ENCODE measurements around the gene FEM1A.
A peak's percentile ranks its signal among the peaks of the same experiment; 100 is the strongest.
"Not testable (repeated sequence)": the region's sequence is repeated elsewhere in the genome, so short reads cannot be mapped to it uniquely, and the experiment has no call there.

The FEM1A gene

DNA sequence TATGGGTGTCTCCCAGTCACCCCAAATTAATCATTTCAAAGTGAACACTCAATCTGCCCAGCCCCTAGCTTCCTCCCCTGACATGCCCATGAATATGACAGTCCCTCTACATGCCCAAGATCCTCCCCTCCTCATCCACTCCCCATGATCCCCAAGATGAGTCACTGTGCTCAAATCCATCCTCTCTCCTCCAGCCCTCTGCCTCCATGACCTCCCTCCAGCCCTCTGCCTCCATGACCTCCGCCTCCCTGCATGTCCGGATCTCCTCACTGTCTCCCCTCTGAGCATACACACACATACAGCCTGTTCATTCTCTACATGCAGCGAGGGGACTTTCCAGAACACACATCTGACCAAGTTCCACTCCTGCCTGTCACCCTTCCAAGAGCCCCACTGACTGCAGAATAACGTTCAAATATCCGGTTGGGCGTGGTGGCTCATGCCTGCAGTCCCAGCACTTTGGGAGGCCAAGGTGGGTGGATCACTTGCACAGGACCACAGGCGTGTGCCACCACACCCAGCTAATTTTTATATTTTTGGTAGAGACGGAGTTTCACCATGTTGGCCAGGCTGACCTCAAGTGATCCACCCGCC lies 18.4 kb upstream of the FEM1A start:
- no peak for DNase-seq (ENCODE audit: low spot score)

DNA sequence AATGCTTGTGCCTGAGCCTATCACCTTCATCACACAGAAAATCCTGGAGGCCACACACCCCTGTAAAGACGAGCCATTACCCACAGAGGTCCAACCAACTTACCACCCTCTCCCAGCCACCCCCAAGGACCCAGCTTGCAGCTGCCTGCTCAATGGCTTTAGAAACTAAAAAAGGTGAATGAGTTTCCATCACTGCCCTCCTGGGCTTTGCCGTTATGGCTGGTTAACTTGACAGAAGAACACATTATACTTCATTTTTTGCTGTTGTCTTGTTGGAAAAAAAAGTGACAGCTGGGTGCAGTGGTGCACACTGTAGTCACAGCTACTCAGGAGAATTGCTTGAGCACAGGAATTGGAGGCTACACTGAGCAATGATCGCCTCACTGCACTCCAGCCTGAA lies 17.4 kb upstream of the FEM1A start:
- no peak for DNase-seq (ENCODE audit: low spot score)

DNA sequence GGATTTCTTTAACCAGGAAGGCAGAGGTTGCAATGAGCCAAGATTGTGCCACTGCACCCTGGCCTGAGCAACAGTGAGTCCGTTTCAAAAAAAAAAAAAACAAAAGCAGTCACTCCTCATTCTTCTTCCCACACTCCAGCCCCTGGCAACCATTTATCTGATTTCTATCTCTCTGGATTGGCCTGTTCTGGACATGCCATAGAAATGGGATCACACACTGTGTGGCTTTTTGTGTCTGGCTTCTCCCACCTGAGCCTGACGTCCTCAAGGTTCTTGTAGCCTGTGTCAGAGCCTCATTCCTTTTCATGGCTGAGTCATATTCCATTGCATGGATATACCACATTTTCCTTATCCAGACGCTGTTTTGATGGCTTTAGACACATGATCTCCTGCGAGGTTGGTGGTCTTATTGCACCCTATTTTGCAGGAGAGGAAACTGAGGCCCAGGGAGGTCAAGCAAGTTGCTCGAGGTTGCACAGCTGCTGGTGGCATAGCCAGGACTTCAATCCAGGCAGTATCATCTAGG lies 15.8 kb upstream of the FEM1A start:
- DNase-seq (ENCODE audit: low spot score) = no peak

DNA sequence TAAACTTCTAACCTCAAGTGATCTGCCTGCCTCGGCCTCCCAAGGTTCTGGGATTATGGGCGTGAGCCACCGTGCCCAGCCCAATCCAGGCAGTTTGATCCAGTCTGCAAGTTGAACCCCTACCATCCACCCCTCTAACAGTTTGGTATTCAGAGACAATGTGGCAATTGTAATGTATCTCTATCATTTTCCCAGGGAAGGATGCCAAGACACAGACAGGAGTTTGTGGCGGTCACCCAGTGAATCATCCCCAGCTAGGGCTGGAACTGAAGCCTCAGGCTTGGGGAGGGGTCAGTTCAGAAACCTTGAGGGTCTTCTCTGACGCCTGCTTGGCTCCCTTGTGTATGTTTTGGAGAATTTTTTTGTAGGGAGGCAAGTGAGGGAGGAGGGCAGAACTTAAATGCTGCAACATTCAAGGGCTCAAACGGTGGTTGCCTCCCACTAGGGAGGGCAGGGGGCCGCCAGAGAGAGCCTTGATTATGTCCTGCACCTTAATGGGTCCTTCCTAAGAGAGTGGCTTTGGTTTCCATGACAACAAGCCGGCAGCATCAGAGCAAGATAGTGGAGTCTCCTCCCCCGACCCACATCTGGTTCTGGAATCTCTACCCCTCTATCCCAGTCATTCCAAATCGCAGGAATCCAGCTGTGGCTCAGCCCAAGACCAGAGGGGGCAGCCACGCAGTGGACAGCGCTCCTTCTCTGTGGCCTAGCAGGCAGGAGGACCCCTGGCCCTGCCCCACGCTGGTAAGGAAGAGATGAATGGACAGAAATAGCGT lies 14.9 kb upstream of the FEM1A start:
- DNase-seq (ENCODE audit: low spot score) = no peak

DNA sequence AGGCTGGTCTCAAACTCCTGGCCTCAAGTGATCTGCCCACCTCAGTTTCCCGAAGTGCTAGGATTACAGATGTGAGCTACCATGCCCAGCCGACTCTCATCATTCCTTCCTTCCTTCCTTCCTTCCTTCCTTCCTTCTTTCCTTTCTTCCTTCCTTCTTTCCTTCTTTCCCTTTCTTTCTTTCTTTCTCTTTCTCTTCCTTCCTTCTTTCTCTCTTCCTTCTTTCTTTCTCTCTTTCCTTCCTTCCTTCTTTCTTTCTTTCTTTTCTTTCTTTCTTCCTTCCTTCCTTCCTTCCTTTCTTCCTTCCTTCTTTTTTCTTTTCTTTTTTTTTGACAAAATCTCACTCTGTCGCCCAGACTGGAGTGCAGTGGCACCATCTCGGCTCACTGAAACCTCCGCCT lies 13.4 kb upstream of the FEM1A start:
- not testable (repeated sequence) for DNase-seq (ENCODE audit: low spot score)

DNA sequence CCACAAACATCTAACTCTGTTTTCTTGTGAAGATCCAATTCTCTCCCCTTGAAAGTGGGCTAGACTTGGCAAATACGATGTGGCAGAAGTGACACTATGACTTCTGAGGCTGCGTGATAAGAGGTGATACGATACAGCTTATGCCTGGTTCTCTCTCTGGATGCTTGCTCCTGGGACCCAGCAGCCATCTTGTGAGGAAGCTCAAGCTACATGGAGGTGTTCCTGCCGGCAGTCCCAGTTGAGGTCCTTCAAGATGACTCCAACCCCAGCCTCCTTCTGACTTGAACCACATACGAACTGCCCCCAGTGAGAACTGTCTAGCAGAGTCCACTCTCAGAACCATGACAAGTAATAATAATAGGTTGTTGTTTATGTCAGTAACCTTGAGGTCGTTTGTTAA lies 10.7 kb upstream of the FEM1A start:
- no peak for DNase-seq (ENCODE audit: low spot score)

DNA sequence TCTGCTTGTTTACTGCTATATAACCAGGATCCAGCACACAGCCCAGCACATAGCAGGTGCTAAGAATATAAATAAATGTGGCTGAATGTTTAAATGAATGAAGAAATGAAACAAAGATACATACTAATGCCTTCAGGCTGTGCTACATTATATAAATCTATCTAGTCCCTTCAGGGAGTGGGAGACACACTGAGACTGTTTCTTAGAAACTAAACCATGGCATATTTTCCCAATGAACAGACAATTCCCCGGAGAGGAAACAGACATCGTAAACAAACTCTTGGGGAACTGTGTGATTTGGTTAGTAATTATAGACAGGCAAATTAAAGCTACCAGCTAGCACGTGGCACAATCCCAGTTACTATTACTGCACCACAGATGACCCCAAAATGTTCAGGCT lies 9.7 kb upstream of the FEM1A start:
- no peak for DNase-seq (ENCODE audit: low spot score)

DNA sequence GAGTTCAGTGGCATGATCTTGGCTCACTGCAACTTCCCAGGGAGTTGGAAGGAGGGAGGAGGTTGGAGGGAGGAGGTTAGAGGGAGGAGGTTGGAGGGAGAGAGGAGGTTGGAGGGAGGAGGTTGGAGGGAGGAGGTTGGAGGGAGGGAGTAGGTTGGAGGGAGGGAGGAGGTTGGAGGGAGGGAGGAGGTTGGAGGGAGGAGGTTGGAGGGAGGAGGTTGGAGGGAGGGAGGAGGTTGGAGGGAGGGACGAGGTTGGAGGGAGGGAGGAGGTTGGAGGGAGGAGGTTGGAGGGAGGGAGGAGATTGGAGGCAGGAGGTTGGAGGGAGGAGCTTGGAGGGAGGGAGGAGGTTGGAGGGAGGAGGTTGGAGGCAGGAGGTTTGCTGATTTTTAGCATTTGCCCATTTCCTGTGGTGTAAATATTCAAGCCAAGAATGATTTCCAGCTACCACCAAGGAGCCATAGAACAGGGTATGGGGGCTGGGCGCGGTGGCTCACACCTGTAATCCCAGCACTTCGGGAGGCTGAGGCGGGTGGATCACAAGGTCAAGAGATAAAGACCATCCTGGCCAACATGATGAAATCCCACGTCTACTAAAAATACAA lies 5.0 kb upstream of the FEM1A start:
- not testable (repeated sequence) for DNase-seq (ENCODE audit: low spot score)

DNA sequence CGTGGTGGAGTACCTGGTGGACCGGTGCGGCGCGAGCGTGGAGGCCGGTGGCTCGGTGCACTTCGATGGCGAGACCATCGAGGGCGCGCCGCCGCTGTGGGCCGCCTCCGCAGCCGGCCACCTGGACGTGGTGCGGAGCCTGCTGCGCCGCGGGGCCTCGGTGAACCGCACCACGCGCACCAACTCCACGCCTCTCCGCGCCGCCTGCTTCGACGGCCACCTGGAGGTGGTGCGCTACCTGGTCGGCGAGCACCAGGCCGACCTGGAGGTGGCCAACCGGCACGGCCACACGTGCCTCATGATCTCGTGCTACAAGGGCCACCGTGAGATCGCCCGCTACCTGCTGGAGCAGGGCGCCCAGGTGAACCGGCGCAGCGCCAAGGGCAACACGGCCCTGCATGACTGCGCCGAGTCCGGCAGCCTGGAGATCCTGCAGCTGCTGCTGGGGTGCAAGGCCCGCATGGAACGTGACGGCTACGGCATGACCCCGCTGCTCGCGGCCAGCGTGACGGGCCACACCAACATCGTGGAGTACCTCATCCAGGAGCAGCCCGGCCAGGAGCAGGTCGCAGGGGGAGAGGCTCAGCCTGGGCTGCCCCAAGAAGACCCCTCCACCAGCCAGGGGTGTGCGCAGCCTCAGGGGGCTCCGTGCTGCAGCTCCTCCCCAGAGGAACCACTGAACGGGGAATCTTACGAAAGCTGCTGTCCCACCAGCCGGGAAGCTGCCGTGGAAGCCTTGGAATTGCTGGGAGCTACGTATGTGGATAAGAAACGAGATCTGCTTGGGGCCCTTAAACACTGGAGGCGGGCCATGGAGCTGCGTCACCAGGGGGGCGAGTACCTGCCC lies 708 bp downstream of the FEM1A start:
- DNase-seq (ENCODE audit: low spot score) = not testable (repeated sequence)

DNA sequence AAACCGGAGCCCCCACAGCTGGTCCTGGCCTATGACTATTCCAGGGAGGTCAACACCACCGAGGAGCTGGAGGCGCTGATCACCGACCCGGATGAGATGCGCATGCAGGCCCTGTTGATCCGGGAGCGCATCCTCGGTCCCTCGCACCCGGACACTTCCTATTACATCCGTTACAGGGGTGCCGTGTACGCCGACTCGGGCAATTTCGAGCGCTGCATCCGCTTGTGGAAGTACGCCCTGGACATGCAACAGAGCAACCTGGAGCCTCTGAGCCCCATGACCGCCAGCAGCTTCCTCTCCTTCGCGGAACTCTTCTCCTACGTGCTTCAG lies 1.3 kb downstream of the FEM1A start:
- not testable (repeated sequence) for DNase-seq (ENCODE audit: low spot score)

DNA sequence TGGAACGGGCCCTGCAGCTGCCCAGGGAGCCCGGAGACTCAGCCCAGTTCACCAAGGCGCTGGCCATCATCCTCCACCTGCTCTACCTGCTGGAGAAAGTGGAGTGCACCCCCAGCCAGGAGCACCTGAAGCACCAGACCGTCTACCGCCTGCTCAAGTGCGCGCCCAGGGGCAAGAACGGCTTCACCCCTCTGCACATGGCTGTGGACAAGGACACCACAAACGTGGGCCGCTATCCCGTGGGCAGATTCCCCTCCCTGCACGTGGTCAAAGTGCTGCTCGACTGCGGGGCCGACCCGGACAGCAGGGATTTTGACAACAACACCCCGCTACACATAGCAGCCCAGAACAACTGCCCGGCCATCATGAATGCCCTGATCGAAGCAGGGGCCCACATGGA lies 1.7 kb downstream of the FEM1A start:
- not testable (repeated sequence) for DNase-seq (ENCODE audit: low spot score)

DNA sequence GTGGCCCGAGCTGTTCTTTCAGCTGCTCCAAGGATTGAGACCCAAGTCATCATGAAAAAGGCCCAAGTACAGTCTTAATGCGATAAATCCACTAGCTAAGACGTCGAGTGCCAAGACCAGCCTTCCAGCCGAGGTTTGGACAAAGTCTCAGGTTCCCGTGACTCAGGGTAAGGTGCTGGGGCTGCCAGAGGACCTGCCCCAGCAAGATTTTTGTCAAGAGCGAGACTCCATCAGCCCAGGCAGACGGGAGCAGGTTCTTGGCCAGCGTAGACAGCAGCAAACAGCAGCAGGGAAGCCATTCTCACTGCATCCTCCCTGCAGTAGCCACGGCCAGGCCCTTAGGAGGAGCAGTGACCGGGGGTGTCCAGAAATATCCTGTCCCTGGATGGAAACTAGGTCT lies 3.4 kb downstream of the FEM1A start:
- DNase-seq (ENCODE audit: low spot score) = no peak

DNA sequence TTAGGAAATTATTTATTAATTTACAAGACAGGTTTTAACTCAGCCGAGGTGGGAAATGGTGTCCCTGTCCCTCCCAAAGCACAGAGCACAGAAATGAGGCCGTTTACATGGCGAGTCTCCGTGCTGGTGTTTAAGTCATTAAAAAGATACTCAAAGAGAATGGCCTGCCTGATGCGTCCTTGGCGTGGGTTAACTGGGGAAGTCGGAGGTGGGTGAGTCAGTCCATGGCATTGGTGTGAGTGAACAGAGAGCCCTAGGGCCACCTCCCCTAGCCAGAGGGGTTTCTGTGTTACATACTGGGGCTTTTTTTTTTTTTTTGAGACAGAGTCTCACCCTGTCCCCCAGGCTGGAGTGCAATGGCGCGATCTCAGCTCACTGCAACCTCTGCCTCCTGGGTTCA lies 3.9 kb downstream of the FEM1A start:
- DNase-seq (ENCODE audit: low spot score) = no peak

DNA sequence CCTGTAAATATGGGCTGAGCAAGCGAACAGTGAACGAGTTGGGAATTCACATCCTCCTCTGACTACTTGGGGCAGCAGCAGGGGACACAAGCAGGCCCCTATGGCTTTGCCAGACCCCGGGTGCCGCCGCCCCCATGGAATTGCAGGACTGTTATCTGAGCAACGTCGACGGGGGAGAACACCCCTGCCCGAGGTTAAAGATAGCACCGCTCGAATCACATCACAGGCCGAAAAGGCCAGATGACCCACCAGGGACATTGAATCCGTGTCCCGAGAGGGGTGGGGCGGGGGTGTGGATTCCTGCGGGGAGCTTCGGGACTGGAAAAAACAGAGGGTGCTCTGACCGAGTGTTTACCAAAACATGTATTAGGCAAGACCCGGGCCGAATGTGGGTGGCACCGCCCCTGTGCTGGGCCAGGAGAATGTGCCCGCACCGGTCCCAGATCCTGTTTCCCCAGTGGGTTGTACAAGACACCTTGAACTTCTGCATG lies 9.1 kb downstream of the FEM1A start:
- no peak for DNase-seq (ENCODE audit: low spot score)

DNA sequence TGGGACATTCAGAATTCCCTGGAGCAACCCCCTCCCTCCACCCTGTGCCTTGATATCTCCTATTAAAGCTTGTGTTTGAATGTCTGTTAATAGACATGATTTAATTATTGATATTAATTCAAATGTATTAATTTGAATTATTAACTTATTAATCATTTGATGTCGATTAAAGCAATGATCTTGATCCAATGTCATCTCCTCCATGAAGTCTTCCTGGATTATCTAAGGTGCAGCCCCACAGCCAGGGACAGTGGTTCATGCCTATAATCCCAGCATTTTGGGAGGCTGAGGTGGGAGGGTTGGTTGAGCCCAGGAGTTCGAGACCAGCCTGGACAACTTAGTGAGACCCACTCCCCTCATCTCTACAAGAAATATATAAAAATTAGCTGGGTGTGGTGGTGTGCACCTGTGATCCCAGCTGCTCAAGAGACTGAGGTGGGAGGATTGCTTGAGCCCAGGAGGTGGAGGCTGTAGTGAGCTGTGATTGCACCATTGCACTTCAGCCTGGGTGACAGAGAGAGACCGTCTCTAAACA lies 9.6 kb downstream of the FEM1A start:
- no peak for DNase-seq (ENCODE audit: low spot score)

DNA sequence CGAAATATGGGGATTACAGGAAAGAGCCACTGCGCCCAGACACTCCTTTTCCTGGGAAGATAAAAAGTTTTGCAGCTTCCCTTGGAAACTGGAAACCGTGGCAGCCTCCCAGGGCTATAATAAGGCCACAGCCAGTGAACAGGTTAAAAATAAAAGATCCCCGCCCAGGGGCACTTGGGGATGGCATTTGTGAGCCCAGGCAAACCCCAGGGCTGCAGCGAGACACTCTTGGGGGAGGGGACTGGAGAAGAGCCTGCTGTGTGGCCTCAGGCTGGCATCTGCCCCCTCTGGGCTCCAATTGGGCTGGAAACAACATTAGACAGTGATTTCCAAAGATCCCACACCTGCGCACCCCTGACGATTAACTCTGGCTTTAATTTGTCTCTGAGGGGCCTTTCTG lies 11.2 kb downstream of the FEM1A start:
- no peak for DNase-seq (ENCODE audit: low spot score)

DNA sequence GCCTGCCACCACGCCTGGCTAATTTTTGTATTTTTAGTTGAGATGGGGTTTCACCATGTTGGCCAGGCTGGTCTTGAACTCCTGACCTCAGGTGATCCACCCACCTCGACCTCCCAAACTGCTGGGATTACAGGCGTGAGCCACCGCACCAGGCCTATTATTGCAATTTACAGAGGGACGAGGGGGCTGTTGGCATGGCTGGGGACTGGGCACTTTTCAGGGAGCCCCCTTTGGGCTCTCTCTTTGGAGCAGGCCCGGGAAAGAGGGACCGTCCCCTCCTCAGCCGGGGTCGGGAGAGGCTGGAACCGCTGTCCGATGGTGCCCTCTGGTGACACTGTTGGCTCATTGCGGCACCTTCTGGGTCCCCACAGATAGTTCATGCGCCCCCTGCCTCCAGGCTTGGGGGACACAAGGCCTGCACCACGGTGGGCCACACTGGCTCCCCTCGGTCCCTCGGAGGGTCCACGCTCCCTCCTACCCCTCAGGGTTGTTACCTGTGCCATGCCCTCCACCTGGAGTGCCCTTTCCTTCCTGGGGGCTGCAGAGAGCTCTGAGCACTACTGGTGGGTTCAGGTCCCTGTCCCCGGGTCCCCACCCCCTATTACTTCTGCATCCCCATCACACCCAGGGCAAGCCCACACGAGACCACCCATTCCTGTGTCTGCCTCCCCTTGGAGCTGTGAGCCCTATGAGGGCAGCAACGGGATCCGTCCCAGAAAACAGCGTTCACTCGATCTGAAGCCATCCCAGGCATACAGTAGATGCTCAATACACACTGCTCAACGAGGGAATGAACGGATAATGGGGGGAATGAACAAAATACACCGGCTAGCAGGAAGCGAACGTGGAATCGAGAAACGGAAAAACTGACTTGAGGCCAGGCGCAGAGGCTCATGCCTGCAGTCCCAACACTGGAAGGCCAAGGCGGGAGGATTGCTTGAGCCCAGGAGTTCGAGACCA lies 12.5 kb downstream of the FEM1A start:
- DNase-seq (ENCODE audit: low spot score) = peak; percentile 89

DNA sequence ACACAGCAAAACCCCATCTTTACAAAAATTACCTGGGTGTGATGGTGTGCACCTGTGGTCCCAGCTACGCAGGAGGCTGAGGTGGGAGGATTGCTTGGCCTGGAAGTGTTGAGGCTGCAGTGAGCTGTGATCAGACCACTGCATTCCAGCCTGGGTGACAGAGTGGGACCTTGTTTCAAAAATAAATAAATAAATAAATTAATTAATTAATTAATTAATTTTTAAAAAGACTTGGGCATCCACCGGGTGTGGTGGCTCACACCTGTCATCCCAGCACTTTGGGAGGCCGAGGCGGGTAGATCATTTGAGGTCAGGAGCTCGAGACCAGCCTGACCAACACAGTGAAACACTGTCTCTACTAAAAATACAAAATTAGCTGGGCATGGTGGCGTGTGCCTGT lies 13.6 kb downstream of the FEM1A start:
- DNase-seq (ENCODE audit: low spot score) = not testable (repeated sequence)

DNA sequence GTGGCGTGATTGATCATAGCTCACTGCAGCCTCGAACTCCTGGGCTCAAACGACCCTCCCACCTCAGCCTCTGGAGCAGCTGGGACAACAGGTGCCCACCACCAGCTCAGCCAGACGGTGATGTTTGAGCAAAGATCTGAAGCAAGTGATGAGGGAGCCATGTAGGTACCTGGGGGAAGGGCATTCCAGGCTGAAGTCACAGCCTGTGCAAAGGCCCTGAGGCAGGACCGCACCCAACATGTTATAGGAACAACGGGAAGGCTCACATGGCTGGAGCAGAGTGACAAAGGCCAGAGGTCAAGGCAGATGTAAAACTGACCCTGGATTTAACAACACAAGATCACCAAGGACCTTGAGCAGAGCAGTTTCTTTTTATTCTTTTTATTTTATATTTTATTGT lies 14.8 kb downstream of the FEM1A start:
- no peak for DNase-seq (ENCODE audit: low spot score)

DNA sequence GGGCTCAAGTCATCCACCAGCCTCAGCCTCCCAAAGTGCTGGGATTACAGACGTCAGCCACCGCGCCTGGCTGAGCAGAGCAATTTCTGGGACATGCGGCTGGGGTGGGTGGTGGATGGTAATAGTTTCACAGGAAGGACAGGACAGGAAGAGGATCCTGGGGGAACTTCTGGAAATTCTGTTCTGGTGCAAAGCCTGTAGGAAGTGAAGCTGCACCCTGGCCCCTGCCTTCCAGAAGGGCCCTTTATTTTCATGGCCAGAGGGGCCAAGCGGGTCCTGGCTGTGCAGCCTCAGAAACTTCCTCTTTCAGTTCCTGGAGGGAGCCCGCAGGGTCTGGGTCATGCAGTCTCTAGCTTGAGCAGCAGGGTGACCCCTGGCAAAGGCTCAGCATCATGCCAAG lies 15.7 kb downstream of the FEM1A start:
- DNase-seq (ENCODE audit: low spot score) = no peak
